GM12801 (cell line): ENCODE data around the gene MRPL14.

Experiments
- CTCF ChIP-seq: IDR thresholded peaks from one replicate; pipeline ENCODE4 v1.5.1; 2011; ENCODE audit warnings: control low read depth; ENCODE audit not compliant: insufficient read length; ENCODE audit errors: extremely low read depth

The MRPL14 gene

DNA sequence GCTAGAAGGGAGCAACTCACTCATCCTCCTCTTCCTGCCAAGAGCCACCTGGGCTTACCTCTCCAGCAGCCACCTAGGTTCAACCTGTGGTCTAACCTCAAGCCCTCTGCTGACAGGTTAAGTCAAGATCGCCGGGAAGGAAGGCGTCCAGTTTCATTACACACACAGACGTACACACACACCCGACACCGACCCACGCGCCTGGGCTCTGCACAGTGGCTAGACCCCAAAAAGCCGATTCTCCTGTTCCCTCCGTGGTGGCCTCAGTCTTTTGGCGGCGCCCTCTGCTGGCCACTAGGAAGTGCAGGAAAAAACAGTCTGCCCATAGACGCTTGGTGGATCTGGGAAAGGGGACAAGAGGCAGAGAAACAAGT, 52.8 kb downstream of the MRPL14 start:
- TF ChIP-seq CTCF, result no peak

- no peak for TF ChIP-seq CTCF
Observed at GRCh38 chr6:44073612-44074438, 53.4 kb downstream of the MRPL14 start.

DNA sequence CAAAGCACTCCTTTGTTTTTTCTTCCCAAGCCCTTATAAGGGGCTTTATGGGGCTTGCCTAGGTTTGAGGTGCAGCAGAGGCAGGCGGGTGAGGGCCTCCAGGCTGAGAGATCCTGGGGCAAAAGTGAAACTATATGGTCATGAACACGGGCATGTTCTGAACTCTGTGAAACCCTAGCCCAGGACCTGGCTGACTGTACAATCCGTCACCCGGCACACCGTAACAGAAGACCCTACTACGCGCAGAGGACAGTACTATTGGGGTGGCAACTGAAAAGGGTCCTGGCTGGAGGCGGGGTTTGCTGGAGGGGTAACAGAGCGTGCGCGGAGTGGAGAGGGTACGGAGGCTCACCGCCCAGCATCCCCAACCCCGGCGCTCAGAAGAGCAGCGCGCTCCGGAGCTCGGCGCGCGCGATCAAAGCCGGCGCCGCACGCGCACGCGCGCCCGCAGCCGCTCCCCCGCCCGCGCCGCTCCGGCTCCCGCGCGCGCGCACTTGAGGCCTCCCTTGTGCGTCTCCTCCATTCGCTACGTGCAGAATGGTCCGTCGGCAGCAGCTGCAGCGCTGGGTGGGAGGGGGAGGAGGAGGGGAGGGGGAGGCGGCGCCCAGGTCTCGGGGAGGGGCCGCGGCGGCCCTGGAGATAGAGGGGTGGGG, 54.2 kb downstream of the MRPL14 start:
- no peak for TF ChIP-seq CTCF

GRCh38 chr6:44072452-44072958, 54.7 kb downstream of the MRPL14 start:
- TF ChIP-seq CTCF, result no peak

GRCh38 chr6:44071670-44072451, 55.4 kb downstream of the MRPL14 start:
- no peak for TF ChIP-seq CTCF

- TF ChIP-seq CTCF, result no peak
Observed at GRCh38 chr6:44068607-44069296, 58.5 kb downstream of the MRPL14 start.
